Measurements from ENCODE around the gene SHANK2.

SHANK2 gene

DNA sequence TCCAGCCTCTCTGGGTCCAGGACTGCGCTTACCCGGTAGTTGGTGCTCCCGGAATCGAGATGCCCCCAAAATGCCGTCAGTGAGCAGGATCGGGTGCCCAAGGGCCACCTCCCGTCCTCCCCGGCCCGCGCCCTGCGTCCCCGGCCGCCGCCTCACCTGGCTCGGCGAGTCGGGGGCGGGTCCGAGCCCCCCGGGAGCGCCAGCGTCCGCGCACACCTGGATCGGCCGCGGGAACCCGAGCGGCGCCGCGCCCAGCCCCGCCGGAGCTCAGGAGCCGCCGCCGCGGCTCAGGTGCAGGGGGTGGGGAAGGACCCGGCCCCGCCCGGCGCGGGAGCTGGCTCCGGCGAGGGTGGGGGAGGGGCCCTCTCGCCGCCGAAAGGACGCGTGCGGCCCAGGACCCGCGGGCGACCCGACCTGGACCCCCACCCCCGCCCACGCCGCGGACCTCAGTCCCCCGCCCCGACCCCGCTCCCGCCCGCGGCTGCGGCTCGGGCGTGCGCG, at the start of gene SHANK2:
TSS of gene SHANK2 (minus strand) at position 309 of the 501 bp plus-strand sequence. CDS start 105,251 bp downstream, outside the sequence.
- DNase-seq, result no peak

DNA sequence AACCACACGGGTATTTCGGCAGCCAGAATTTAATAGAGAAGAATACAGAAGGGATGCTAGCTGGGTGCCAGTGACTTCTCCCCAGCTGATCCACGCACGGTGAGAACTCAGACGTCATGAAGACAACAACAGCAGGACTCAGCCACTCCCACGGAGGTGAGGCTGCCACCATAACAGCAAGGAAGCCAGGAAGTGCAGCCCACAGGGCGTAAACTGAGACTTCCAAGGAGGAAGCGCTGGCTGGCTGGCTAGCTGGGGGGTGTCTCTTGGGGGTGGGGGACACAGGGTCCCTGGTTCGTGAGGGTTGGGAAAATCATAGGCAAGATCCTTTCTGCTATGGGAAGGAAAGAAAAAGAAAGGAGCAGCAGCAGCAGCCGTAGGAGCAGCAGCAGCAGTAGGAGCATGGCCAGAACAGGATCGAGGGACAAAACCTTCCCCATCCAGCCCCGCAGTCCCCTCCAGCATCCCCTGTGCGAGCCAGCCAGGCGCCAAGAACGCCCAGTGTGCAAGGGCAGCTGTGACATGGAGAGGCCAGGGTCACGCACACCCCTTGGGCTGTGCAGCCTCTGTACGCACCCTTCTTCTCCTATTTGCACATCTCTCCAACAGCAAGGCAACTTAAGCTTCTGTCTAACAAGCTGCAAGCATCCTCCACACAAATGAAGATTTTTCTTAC, 49.6 kb upstream of the SHANK2 start:
- DNase-seq, result no peak

DNA sequence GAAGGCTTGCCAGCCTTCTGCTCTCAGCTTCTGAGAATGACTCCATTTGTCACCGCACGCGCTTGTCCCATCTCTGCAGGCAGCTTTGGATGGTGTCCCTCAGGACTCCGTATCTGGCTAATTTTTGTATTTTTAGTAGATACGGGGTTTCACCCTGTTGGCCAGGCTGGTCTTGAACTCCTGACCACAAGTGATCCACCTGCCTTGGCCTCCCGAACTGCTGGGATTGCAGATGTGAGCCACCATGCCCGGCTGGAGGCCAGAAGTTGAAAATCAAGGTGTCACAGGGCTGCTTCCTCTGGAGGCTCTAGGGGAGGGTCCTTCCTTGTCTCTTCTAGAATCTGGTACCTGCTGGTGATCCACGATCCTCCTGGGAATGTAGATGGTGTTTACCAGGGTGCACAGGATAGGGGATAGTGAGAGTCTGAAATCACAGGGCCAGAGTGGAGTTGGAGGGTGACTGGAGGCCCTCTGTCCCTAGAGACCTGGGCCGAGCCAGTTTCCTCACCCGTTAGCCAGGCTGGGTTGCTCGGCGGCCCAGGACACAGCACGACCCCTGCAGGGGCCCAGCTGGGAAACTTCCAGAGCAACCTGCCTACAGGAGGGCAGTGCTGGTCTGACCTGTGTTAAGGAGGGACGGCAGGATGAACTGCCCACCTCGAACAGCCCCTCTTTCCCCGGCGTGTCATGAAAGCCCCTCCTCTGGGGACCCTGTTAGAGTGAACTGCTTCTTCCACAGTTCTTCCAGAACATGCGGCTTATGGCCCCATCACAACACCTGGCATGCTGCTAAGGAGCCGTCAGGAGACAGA, 48.9 kb upstream of the SHANK2 start:
- no peak for DNase-seq

DNA sequence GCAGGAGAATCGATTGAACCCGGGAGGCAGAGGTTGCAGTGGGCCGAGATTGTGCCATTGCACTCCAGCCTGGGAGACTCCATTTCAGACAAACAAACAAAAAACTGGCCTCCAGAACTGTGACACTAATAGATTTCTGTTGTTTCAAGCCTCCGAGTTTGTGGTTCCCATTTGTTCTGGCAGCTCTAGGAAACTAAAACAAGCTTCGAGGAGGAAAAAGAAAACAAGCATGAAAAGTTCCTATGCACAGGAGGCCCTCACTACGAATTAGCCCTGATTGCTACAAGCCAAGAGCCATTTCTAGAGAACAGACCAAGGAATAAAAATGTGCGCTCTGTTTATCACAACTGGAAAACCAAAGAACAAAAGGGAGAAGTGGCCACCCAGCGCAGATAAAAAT, 47.8 kb upstream of the SHANK2 start:
- no peak for DNase-seq

DNA sequence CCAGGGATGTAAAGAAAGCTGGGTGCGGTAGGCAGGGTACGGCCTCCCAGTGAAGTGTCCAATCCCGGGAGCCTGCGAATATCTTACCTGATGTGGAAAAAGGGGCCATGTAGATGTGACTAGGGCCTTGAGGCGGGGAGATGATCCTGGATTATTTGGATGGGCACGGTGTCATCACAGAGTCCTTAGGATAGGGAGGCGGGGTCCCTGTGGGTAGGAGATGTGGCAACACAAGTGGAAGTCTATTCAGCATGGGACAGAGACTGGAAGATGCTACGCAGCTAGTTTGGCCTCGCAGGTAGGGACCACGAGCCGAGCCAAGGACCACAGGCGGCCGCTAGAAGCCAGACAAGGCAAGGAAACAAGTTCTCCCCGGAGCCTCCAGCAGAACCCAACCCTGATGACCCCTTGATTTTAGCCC, 46.4 kb upstream of the SHANK2 start:
- DNase-seq, result no peak

DNA sequence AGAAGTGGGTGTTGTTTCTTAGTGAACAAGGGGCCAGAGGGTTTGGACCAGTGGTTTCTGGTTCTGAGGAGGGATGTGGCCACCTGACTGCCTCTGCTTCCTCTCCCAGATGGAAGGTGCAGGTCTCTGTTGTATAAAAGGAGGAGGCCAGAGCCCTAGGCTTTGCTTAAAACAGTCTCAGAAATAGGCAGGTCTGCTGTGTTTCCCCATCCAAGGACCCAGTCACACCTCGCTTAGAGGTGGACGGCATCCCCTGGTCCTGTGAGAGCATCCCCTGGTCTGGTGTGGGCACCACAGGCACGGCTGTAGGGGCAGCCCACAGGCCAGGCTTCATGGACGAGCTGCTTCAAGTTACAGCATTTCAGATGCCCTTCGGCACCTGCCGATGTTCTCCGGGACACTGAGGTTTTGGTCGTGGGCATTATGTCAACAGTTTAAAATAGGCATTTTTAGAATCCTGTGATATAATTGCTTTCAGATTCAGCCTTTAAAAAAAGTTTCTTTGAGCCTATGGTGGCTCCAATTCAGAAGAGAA, 45.7 kb upstream of the SHANK2 start:
- no peak for DNase-seq

DNA sequence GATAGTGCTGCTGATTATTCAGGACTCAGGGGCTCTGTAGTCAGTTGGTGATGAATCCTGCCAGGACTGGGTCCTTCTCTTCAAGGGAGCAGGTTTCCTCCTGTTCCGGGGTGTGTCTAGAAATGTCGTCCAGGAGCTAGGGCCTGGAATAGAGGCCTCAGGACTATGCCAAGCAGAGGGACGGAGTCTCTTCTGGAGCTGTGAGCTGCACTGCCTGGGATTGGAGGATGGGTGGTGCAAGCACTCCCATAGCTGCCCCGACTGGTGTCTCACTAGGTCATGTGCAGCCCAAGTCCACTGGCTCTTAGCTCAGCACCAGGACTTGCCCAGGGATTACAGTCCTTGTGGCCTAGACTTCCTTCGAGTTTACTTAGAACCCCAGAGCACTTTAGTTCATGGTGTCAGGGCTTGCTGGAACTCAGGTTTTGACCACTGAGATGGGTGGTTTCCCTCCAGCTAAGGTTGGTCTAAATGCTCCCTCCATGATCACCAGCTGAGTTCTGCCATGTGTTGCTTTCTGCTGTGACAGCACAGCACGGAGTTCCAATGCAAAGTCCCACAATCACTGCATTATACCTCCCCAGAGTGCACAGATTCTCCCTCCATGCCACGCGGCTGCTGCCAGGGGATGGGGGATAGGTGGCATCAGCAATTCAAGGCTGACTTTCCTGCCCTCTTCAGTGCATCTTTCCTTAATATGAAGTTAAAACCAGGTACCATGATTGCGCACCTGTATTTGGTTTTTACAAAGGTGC, 42.6 kb upstream of the SHANK2 start:
- DNase-seq, result no peak

DNA sequence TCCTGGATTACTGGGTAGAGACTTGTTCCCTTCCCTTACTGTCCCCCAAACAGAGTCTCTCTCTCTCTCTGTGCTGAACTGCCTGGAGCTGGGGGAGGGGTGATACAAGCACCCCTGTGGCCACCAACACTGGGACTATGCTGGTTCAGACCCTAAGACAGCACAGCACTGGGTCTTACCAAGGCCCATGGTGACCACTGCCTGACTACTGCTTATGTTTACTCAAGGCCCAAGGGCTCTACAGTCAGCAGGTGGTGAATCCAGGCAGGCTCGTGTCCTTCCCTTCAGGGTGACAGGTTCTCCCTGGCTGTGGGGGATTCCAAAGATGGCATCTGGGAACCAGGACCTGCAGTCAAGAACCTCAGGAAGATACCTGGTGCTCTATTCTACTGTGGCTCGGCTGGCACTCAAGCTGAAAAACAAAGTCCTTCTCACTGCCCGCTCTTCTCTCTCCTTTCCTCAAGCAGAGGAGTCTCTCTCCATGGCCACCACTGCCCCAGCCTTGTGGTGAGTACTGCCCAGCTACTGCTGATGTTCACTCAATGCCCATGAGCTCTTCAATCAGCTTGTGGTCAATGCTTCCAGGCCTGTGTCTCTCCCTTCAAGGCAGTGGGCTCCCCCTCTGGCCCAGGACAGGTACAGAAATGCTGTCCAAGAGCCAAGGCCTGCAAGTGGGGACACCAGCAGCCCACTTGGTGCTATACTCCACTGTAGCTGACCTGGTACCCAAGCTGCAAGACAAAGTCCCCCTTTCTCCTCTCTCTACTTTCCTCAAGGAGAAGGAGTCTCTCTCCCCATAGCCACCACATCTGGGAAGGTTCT, 41.8 kb upstream of the SHANK2 start:
- DNase-seq, result no peak

DNA sequence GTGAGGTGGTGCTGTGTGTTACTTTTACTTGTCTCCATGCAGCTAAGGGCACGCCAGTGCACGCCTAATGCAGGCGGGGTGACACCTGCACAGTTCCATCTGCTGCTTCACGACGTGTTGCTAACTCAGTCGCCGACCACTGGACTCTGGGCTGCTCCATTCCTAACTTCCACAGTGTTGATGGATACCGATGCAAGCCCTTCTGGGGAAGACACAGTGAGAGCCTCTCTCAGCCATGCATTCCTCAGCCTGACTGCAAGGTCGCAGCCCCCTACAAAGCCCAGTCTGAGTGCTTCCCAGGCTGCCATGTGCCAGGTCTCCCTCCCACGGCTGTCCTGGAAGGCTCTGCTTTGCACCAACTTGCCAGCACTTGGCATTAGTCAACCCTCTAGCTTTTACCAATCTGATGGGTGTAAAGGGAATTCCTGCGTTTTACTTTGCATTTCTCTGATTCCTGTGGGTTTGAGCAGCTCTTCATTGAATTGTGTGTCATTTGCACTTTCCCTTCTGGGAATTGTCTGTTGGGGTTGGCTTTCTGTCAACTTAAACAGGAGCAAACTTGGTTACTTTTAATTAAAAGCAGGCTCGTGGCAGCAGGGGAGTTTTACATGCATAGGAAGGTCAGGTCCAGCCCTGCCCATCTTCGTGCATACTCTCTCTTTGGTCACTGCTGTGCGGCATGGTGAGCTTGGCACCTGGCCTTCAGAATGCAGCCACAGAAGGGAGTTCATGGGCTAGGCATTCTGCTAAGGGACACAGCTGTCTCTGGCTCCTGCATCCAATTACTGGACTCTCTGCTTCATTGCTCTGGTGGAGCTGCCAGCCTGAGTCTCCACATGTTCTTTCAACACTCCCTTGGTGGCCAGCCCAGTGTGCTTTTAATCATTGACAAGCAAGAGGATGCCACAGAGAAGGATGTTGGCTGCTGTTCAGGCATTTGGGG, 34.6 kb upstream of the SHANK2 start:
- no peak for DNase-seq

DNA sequence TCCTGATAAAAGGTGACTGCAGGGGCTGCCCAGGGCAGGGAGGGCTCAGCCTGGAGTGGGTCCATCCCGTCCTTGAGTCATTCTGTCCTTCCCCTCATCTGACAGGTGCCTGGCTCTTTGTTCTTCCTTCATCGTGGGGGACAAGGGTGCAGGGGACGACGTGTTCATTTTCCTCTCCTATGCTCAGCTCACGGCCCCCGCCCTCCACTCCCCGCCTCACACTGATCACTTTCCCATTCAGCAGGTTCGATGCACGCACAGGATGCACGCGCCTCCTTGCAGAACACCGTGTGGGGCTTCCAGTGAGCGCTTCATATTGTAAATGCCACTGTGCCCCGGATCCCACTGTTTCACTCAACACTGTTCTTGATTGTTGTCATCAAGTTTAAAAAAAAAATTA, 32.7 kb upstream of the SHANK2 start:
- no peak for DNase-seq

DNA sequence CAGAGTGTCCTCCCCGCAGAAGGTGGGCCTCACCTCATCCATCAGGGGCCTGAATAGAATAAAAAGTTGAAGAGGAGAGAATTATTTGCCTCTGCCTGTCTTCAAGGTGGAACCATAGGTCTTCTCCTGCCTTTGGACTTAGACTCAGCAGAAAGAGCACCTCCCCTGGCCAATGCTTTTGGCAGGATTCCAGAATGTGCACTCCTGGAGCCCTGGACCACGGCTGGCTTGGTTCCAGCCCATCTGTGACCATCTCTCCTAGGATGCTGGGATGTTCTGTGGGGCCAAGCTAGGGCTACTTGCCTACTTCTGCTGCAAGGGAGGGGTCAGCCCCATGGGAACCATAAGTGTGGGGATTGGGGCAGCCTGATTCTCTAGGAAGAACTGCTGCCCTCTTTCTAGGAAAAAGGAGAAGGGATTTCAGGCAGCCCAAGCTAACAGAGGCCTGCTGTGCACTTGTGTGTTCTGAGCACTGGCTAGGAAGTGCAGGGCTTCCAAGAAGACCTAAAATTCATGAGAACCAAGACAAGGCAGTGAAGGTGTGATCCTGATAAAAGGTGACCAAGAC, 32.2 kb upstream of the SHANK2 start:
- no peak for DNase-seq

DNA sequence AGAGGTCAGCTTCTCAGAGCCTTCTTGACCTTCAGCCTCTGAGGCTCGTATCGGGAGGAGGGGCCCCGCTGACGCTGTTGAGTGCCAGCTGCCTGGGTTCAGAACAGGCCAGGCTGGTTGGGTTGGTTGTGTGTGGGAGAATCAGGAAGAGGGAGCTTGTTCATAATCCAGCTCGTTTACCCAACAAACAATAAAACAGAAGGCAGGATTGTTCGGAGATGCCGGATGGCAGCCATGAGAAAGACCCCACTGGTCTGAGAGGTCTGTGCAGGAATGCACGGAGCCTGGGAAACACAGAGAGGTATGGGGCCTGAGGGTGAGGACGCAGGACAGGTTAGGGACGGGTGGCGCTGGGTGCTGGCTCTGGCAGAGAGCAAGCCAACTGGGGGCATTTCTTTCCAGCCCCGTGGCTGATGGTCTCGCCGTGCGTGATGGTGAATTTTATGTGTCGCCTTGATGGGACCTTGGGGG, 31.6 kb upstream of the SHANK2 start:
- no peak for DNase-seq

DNA sequence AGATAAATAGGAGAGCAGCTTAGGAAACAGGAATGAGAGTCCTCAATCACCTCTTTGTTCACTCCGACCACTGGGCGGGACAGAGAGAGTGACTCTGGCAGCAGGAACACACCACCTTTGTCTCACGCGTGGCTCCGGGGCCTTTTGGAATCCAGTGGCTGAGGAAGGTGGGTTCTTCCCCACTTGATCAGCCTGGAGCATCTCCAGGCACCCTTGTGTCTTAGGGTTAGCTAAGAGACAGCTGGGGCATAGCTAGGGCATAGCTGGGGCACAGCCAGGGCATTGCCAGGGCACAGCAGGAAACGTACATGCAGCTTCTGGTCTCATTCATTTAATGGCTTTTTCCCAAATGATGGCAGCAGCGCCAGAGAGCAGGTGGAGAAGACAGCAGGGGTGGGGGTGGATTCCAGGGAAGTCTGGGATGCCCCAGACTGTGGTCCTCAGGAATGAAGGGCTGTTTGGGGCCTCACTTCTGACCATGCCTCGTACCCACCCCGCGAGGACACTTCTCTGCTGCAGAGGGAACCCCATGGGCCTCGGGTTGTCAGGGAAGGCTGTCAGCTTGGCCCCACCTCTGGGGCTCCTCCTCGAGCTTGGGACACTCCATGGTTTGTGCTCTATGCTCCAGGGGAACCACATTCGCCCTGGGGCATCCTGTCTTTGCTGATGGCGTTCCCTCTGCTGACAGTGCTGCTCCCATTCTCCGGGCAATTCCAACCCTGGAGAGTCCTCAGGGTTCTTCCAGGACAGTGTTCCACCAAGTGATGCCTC, 30.4 kb upstream of the SHANK2 start:
- no peak for DNase-seq

DNA sequence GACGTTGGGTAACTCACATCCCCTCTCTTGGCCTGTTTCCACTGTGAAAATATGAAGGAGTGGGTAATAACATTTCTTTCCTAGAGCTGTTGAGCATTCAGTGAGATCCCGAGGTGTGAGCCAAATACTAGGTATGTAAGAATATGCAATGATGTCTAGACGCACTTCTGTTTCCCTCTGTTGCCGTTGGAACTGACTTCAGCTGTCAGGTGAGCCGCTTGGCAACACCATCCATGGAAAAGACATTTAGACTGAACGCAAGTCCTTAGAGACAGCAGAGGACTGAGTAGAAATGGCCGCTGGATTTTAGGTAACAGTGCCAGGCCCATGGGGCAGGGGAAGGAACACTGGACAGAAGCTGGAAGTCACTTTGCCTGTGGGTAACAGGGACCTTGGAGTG, 29.5 kb upstream of the SHANK2 start:
- DNase-seq, result no peak

DNA sequence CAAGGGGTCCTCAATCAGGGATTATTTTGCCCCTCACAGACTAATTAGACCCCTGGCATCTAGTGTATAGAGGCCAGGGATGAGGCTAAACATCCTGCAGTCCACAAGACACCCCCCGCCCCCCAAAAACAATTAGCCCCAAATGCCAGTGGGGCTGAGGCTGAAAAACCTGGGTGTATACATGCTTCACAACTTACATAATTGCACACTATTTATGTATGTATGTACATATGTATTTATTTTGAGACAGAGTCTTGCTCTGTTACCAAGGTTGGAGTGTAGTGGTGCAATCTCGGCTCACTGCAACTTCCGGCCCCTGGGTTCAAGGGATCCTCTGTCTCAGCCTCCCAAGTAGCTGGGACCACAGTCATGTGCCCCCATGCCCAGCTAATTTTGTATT, 28.8 kb upstream of the SHANK2 start:
- no peak for DNase-seq

DNA sequence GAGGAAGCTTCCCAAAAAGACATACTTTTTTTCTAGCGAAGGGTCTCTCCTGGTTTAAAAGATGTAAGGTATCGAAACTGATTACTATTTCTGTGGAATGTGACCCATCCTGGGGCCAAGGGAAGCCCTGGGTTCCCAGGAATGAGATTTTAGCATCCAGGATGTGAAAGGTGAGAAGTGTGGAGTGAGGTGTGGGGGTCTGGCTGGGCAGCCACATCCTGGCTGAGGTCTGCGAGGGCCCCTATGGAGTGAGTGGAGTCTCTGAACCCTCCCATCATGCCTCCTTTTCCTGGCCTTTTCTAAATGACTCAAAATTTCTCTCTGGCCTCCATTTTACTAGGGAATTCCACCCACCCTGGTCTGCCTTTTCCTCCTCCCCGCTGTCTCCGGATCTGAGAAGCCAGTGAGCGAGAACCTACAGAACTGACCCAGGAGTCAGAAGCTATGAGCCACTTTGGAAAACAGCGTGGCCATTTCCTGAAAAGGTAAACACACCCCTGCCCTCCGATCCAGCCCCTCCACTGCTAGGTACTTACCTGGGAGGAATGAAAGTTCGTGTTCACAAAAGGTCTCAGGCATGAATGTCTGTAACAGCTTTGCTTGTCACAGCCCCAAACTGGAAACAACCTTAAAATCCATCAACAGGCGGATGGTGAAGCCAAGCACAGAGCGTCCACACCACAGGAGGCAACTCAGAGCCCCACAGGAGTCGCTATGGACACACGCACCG, 27.7 kb upstream of the SHANK2 start:
- no peak for DNase-seq

DNA sequence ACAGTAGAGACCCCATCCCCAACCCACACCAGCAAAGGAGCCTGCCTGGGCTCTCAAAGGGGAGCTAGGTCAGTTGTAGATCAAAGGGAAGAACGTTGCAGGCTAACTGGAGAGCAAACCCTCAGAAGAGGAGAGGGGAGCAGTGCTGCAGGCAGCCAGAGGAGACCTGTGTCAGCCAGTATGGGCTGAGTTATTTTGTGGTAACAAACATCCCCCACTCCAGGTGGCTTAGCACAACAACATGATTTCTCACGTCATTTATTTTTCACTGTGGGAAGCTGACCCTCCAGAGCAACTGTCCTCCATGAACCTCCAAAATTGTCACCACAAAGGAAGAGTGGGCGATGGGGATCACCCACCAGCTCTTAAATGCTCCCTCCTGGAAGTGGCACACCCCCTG, 19.8 kb upstream of the SHANK2 start:
- DNase-seq, result no peak

DNA sequence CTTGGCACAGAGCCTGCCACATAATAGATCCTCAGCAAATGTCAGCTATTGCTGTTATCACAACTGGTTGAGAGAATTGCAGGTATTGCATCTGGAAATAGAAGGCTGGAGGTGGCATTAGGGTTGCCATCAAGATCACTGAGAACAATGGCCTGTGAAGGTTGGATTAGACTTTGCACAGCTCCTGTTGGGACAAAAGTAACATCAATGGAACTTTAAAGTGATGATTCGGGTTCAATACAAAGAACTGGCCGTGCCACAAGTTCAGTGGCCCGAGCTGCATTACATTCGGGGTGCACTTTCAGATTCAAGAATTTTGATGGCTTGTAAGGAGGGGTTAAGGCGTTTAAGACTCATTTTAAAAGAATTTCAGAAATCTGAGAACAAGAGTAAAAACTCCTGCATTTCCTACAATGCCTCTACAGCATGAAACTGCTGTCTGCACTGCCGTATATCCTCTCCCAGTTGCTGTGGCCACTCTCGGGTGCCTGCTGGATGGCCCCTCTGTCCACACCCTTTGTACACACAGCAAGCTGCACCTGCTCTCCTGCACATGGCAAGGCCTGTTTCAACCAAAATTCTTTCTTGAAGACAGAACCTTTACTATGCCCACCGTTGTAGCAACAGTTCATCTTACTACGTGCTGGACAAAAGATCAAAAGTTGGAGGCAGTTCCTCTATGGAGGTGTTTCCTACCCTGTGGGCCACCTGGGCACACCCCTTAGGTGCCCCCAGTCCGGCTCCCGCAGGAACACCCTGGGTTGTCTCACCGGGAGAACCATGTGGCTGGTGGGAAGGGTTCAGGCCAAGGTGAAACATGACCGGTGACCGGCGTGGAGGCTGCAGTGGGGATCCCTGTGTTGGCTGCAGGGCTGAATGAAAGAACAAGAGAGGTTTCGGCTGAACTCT, 17.5 kb upstream of the SHANK2 start:
- no peak for DNase-seq
